Esophagus muscularis mucosa (tissue), 3 donors: ENCODE results near the gene OR4K1.

Source experiments
- POLR2A ChIP-seq: fragments of 450-650 bp; IDR thresholded peaks from one replicate; pipeline ENCODE4 v1.6.1; 2017; ENCODE audit warnings: antibody characterized with exemption, moderate library complexity, mild to moderate bottlenecking, low read depth
- POLR2AphosphoS5 ChIP-seq, 2 donors: sonication (generic); formaldehyde crosslinking; IDR thresholded peaks; one replicate each; pipeline ENCODE4 v1.6.1; 2017; ENCODE audit warnings: antibody characterized with exemption in 2 of 2
- TF ChIP-seq, protein P1 (sequence below), 3 experiments: fragments of 200-600 bp in 2 of 3; fragments of 450-650 bp in 1 of 3; sonication (generic) in 2 of 3; IDR thresholded peaks; one replicate each; pipeline ENCODE4 v1.5.1; 2017 to 2019; ENCODE audit warnings: antibody characterized with exemption in 3 of 3, mild to moderate bottlenecking in 2 of 3, moderate library complexity in 1 of 3

DNA sequence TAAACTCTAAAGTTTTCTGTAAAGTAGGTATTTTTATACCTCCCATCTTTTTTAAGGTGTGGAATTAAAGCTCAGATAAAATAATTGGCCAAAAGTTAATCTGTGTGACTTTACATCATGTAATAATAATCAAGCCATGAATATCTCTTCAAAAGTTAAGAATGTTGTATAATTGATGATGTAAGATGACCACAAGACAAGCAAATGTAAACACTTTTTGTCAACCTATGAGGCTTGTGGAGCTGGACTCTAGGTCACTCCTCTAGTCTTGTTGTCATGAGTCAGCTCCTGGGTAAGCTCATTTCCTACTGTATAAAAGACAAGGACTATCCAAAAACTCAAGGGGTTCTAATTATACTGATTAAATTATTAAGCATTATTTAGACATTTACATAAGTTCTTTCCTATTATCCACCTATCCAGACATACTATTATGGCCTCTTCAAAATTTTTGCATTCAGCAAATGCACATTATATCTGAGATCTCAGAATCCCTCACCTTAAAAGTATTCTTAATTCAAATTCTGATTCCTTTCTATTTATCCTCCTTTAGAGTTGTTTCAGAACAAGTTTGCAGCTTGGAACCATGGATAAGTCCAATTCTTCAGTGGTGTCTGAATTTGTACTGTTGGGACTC lies 10.6 kb upstream of the OR4K1 start, which contains the start of gene OR4K5:
- TF ChIP-seq, protein P1, sequence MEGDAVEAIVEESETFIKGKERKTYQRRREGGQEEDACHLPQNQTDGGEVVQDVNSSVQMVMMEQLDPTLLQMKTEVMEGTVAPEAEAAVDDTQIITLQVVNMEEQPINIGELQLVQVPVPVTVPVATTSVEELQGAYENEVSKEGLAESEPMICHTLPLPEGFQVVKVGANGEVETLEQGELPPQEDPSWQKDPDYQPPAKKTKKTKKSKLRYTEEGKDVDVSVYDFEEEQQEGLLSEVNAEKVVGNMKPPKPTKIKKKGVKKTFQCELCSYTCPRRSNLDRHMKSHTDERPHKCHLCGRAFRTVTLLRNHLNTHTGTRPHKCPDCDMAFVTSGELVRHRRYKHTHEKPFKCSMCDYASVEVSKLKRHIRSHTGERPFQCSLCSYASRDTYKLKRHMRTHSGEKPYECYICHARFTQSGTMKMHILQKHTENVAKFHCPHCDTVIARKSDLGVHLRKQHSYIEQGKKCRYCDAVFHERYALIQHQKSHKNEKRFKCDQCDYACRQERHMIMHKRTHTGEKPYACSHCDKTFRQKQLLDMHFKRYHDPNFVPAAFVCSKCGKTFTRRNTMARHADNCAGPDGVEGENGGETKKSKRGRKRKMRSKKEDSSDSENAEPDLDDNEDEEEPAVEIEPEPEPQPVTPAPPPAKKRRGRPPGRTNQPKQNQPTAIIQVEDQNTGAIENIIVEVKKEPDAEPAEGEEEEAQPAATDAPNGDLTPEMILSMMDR (IDR thresholded peaks at IDR 0.05) = no peak
- TF ChIP-seq POLR2A (no peak), POLR2AphosphoS5 (IDR thresholded peaks at IDR 0.05) (no peak)
